ENCODE data around the gene KRT39. TPM values are rescaled to one million over a fixed set of nuclear protein-coding genes. Genes with fewer than 3 reads are reported as not detected.
A peak's percentile ranks its signal among the peaks of the same experiment; 100 is the strongest.

Gene KRT39
- total RNA-seq, 1 donor from 2014 or later, result not detected

DNA sequence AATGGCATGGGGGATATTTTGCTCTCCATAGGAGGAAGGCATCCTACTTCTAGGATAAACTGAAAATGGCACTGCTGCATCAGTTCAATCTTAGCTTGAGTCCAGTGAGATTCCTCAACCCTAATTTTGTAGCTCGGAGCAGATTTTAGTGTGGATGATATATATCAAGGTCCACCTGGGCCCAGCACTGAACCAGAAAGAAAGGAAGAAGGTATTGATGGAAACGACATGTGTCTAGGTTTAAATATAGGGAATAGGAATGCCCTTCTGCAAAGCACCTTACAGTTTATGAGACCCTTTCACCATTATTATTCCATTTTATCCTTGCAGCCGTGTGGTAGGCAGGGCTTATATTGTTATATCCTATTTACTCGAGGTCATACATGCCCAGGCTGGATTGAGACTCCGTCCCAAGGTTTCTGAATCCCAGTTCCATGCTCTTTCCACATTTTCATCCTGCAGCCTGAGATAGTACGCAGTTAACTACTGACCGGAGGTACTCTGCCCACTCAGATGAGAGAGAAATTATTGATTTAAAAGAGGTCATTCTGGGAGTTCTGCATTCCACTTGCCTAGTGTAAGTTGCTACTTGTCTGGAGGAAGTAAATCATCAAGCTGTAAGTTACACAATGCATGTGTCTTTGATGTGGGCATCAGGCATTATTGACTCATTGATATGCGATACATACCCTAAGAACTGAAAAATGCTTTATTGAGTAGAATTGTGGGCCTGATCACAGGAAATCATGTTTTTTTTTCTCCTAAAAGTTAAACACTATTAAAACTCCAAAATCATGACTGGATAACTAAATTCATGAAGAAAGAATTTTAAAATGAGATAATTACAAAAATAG lies 10.1 kb downstream of the KRT39 start:
- no peak overlapping the region for H3K4me3 ChIP-seq (ENCODE audit: low read depth, low read length)

DNA sequence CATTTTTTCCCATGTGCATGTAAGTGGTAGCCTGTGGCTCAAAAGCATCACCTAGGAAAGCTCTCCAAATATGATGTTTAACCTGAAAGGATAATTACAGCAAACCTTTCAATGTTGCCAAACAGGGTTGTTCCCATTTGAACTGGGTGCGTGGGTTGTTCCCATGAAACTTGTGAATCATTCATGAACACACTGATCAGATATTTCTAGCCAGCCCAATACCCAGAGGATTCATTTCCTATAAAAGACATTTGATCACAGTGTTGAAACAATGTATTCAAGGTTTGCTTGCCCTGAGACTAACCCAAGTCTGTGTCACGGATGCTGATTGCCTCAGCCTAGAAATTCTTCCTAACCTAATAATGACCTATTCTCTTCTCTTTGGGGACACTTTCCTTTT lies 12.9 kb downstream of the KRT39 start:
- H3K4me3 ChIP-seq (ENCODE audit: low read depth, low read length), result no peak overlapping the region
- TF ChIP-seq, protein P1, sequence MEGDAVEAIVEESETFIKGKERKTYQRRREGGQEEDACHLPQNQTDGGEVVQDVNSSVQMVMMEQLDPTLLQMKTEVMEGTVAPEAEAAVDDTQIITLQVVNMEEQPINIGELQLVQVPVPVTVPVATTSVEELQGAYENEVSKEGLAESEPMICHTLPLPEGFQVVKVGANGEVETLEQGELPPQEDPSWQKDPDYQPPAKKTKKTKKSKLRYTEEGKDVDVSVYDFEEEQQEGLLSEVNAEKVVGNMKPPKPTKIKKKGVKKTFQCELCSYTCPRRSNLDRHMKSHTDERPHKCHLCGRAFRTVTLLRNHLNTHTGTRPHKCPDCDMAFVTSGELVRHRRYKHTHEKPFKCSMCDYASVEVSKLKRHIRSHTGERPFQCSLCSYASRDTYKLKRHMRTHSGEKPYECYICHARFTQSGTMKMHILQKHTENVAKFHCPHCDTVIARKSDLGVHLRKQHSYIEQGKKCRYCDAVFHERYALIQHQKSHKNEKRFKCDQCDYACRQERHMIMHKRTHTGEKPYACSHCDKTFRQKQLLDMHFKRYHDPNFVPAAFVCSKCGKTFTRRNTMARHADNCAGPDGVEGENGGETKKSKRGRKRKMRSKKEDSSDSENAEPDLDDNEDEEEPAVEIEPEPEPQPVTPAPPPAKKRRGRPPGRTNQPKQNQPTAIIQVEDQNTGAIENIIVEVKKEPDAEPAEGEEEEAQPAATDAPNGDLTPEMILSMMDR (conservative IDR thresholded peaks at IDR 0.05; ENCODE audit: low read depth, low read length), result no peak
- peak; percentile 96 for DNase-seq (ENCODE audit: low read depth)

More for the DNA sequence above, 10.1 kb downstream of the KRT39 start:
- TF ChIP-seq, protein P1 (conservative IDR thresholded peaks at IDR 0.05; ENCODE audit: low read depth, low read length), result no peak
- DNase-seq (ENCODE audit: low read depth), result peak; percentile 96

DNA sequence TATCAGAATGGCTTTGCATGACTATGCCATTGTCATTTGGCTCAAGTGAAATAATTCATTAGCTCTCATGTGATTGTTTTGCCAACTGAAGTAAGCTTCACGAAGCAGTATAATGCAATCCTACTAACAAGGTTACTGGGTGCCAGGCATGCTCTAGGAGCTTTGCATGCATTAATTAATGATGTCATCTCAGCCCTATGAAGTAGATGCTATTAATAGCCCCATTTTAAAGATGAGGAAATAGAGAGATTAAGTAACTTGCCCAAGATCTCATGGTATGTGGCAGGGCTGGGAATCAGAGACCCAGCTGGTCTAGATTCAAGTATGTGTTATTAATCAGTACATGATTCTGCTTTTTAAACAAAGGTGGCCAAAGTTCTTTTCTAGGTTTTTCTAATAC lies 14.1 kb downstream of the KRT39 start:
- no peak overlapping the region for H3K4me3 ChIP-seq (ENCODE audit: low read depth, low read length)
- TF ChIP-seq, protein P1 (conservative IDR thresholded peaks at IDR 0.05; ENCODE audit: low read depth, low read length), result no peak
- DNase-seq (ENCODE audit: low read depth), result peak; percentile 96

DNA sequence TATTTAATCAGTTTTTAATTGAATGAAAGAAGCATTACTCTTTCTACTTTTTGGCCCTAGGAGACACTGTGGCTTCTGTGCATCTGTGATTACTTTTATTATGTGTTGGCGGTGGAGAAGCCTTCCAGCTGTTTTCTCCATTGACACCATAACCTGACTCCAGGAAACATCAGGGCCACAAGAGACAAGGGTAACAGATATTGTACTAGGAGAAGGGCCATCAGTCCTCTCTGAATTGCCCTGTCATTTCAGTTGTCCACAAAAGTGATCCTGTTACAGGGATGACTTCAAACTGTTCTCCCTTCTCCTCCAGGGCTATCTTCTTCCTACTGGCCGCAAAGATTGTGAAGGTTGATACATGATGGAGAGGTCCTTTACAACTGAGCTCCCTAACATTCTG lies 14.6 kb downstream of the KRT39 start:
- no peak for DNase-seq (ENCODE audit: low read depth)
- TF ChIP-seq, protein P1 (conservative IDR thresholded peaks at IDR 0.05; ENCODE audit: low read depth, low read length), result no peak
- H3K4me3 ChIP-seq (ENCODE audit: low read depth, low read length), result no peak overlapping the region

DNA sequence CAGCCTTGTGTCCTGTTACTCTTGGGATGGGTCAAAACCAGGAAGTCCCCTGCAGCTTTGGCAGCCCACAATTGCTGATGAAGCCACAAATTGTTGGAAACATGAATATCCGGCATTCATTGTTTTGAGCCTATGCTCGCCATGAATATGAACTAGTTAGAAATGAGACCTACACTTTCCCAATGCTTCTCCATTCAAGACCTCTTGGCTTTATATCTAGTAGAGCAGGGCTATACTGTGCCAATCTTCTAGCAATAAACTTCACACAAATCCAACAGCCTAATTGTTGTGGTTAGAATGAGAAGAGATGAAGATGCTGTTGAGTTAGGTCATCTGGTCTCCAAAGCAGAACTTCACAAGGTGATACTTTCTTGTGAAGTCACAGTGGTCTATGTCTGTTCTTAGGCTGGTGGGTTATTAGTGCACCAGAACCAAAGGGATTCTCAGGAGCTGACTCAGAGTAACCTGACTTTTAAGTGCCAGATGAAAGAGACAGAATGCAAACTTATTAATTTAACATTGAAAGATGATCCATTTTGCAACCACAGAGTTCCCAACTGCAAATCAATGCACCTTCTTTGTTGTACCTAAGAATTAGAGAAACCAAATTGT lies 15.6 kb downstream of the KRT39 start:
- TF ChIP-seq, protein P1 (conservative IDR thresholded peaks at IDR 0.05; ENCODE audit: low read depth, low read length), result no peak
- H3K4me3 ChIP-seq (ENCODE audit: low read depth, low read length), result no peak overlapping the region
- DNase-seq (ENCODE audit: low read depth), result no peak

DNA sequence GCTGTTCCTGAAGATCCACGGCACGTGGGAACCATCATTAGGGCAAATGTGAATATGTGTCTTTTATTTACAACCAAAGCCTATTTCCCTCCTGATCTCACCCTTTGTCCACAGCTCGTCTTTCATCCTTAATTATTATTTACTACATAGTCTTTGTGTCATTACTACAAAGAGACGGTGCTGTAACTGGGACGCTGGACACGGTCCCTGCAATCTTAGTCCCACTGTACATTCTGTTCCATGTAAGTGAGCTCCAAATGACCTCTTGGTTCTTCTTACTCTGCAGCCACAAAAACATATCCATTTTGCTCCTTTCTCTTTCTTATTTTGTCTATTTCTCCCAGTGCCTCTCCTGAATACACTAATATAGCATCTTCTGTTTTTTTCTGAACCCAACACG lies 16.6 kb downstream of the KRT39 start:
- no peak for DNase-seq (ENCODE audit: low read depth)
- TF ChIP-seq, protein P1 (conservative IDR thresholded peaks at IDR 0.05; ENCODE audit: low read depth, low read length), result no peak
- H3K4me3 ChIP-seq (ENCODE audit: low read depth, low read length), result no peak overlapping the region

Data from epithelial cell of proximal tubule (primary cell).